GM19438 (cell line): ENCODE results near the gene DESI1.
"Not testable (repeated sequence)": the region's sequence is repeated elsewhere in the genome, so short reads cannot be mapped to it uniquely, and the experiment has no call there.

Experiments
- ATAC-seq: cut with Tn5 transposase; IDR thresholded peaks from one replicate; pipeline ENCODE4 v1.9.1; 2021; ENCODE audit warnings: low read depth; ENCODE audit not compliant: unreplicated experiment

Gene DESI1

DNA sequence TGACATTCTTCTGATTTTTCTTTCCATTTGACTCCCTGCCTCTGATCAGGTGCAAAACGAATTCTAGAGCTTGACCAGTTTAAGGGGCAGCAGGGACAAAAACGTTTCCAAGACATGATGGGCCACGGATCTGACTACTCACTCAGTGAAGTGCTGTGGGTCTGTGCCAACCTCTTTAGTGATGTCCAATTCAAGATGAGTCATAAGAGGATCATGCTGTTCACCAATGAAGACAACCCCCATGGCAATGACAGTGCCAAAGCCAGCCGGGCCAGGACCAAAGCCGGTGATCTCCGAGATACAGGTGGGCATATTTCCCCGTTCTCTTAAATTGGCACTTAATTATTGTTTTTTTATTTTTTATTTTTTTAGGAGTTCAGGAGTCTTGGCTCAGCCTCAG, 15.6 kb upstream of the DESI1 start:
- no peak for ATAC-seq

GRCh38 chr22:41634610-41635009, 13.8 kb upstream of the DESI1 start:
- not testable (repeated sequence) for ATAC-seq

GRCh38 chr22:41631615-41632014, 10.8 kb upstream of the DESI1 start:
- ATAC-seq, result not testable (repeated sequence)

DNA sequence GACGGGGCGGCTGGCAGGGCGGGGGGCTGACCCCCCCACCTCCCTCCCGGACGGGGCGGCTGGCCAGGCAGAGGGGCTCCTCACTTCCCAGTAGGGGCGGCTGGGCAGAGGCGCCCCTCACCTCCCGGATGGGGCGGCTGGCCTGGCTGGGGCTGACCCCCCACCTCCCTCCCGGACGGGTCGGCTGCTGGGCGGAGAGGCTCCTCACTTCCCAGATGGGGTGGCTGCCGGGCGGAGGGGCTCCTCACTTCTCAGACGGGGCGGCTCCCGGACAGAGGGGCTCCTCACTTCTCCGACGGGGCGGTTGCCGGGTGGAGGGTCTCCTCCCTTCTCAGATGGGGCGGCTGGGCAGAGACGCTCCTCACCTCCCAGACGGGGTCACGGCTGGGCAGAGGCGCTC, 10.3 kb upstream of the DESI1 start:
- not testable (repeated sequence) for ATAC-seq

- ATAC-seq, result no peak
Measured at GRCh38 chr22:41625577-41625976, 4.7 kb upstream of the DESI1 start.

GRCh38 chr22:41621911-41622179, 1.0 kb upstream of the DESI1 start:
- ATAC-seq, result no peak

DNA sequence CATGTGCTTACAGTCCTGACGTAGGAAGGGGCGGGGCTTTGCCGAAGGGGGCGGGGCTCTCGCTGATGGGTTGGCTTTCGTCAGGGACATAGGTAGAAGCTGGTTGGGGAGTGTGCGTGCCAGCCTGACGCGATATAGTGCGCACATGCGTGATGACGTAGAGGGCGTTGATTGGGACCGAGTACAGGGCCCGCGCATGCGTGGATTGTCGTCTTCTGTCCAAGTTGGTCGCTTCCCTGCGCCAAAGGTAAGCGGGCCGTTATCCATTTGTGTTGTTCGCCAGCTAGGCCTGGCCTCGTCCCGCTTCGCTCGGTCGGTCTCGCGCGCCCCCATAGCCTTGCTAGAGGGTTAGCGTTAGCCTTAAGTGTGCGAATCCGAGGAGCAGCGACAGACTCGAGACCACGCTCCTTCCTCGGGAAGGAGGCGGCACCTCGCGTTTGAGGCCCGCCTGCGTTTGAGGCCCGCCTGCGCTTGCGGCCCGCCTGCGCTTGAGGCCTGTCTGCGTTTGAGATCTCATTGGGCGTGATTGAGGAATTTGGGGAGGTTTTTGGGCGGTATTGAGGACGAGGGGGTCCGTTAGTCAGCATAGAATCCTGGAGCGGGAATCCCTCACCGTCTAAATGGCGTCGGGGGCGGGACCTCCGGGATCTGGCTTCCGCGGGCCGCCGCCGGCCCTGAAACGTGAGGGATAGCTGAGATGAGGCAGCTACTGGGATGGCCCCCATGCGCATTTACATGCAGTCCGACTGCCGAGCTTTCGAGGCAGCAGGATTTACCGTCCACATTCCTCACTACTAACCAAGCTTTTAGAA, 462 bp upstream of the DESI1 start, which contains the start of gene XRCC6:
Gene XRCC6, plus strand, starts transcription at position 197 of the 812 bp plus-strand sequence. CDS start 710 bp downstream, outside the sequence.
- ATAC-seq, result peak; percentile 84

GRCh38 chr22:41619979-41620588, 759 bp downstream of the DESI1 start:
- ATAC-seq, result no peak

- ATAC-seq, result no peak
Measured at GRCh38 chr22:41613456-41613855, 7.4 kb downstream of the DESI1 start.

DNA sequence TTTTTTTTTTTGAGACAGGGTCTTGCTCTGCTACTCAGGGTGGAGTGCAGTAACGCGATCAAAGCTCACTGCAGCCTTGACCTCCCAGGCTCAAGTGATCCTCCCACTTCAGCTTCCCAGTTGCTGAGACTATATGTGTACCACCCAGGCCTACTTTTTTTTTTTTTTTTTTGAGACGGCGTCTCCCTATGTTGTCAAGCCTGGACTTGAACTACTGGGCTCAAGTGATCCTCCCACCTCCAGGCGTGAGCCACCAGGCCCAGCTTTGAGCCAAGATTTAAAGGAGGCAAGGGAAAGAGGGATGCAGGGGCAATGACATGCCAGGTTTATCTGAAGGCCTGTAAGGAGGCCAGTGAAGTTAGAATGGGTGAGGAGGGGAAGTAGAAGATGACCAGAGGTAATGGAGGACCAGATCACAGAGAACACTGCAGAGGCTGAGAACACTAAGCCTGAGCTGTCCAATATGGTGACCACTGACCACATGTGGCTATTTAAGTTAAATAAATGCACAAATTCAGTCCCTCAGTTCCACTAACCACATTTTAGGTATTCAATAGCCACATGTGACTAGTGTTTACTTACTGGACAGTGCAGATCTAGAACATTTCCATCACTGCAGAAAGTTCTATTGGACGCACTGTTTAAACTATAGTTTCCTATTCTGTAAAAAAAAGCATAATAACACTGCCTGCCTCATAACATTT, 8.1 kb downstream of the DESI1 start:
- ATAC-seq, result no peak

GRCh38 chr22:41608386-41608785, 12.5 kb downstream of the DESI1 start:
- no peak for ATAC-seq

GRCh38 chr22:41603873-41604332, 16.9 kb downstream of the DESI1 start:
- peak; percentile 72 for ATAC-seq

DNA sequence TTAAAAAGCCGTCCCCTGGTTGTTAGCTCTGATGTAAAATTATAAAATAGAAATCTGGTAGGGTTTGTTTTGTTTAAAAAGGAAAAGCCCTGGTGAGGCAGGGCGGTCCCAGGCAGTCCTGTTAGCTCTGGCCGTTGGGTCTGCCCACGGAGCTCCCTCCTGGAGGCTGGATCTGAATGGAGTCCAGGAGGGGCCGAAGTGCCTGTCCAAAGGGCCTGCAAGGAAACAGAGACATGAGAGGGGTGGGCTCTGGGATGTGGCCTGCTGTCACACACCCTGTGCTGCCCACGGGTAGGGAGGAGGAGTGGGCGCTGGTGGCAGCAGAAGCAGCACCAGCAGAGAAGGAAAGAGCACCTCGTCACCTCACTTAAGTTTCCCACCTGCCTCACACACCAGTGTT, 19.9 kb downstream of the DESI1 start:
- ATAC-seq, result no peak

- no peak for ATAC-seq
Measured at GRCh38 chr22:41598891-41599635, 21.8 kb downstream of the DESI1 start.

GRCh38 chr22:41598081-41598480, 22.8 kb downstream of the DESI1 start:
- ATAC-seq, result no peak

DNA sequence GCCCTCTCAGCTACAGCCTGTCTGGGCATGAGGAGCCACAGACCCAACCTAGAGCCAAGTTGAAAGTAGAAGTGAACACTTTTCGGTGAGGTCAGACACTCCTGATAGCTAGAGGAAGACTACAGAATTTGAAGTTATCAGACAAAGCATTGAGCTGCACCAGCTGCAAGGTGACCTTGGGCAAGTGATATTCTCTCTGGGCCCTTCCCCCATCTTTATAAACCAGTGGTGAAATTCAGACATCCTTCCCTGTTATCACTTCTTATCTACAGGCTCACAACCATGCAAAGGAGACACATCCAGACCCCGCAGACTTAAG, 23.2 kb downstream of the DESI1 start:
- no peak for ATAC-seq

DNA sequence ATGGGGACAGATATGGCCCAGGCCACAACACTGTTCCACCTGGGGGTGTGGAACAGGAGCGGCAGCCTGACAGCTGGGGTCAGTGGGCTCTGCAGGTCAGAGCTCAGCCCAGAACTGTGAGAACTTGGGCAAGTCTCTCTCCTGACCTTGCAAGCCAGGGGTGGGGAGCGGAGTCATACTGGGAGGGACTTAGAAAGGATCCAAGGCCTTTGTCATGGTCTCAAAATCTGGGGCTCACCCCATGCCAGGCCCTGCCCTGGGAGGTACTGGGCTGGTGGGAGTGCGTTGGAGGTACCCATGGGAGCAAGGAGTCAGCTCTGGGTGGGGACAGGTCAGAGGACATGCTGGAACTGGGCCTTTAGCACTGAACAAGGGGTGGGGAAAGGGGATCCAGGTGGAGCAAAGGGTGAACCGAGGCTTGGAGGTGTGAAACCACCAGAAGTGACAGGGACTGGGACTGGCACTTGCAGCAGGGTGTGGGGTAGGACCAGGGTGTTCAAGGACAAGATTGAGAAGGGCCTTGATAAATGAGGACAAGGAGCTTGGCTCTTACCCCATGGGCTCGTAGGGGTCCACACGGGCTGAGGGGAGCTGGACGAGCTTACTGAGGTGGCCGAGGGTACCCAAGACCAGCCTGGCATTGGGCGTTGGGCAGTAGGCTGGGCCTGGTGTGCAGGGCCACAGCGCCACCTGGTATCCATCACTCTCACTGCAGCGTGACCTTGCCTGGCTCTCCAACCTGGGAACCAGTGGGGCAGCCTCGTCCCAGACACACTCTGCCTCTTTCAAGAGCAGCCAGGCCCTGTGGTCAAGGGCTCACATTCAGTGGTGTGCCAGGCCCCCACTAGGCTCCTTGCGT, 23.8 kb downstream of the DESI1 start:
- ATAC-seq, result no peak

DNA sequence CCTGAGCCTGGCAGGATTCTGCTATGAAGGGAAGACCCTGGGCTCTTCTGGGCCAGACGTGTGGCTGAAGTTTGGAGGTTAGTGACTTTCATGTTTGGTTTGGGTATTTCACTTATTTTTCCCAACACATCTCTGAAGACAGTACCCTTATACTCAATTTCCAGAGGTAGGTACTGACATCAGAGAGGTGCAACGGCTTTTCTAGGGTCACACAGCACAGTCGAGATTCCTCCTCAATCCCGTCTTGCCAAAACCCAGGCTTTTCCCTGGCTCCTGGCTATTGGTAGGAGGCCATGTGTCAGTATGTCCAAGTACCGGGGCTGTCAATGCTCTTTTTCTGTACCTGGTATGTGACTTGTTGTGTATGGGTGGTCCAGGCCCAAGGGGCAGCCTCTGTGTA, 25.1 kb downstream of the DESI1 start:
- no peak for ATAC-seq

- not testable (repeated sequence) for ATAC-seq
Measured at GRCh38 chr22:41593336-41593960, 27.4 kb downstream of the DESI1 start.
